Hepatocyte (in vitro differentiated cells): ENCODE measurements around the gene TCTA.

Experiments used
- EZH2 ChIP-seq: fragments of 200-600 bp; sonication (generic); IDR thresholded peaks from 2 replicates; pipeline ENCODE4 v1.6.1; 2016; ENCODE audit warnings: antibody characterized with exemption, mild to moderate bottlenecking, borderline replicate concordance
- TF ChIP-seq, protein P1 (sequence below): fragments of 200-600 bp; sonication (generic); IDR thresholded peaks from 2 replicates; pipeline ENCODE4 v1.5.1; 2016; ENCODE audit warnings: antibody characterized with exemption, mild to moderate bottlenecking; ENCODE audit not compliant: poor library complexity

DNA sequence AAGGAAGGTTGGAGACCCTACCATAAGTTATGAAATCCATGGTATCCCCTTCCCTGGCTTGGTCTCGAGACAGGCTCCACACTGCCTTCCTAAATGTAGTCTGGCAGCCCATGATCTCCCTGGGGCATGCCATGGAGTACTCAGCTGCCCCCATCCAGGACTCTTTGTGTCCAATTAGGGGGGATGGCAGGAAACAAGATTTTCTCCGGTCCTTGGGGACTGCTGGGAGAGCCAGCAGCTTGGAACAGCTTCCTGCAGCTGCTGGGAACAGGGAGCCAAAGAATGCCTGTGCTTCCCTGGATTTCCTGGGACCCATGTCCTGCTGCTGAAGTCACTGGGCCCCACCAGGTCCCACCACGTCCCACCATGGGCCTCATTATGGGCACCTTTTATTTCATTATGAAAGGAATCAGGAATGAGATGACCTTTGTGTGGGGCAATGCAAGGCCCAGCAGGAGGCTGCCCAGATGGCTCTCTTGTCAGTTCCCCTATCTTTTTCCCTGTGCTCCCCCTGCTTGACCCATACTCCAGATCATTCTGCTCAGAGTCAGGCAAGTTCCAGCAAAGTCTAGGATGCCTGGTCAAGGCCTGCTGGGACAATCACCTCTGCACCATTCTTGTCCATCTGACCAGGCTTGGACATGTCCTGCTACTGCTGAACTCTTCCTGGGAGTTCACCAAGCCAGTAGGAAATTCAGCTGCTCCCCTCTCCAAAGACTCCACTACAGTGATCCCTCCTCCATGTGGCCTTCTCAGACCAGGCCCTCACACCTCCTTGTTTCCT lies 42.9 kb downstream of the TCTA start:
- TF ChIP-seq, protein P1, sequence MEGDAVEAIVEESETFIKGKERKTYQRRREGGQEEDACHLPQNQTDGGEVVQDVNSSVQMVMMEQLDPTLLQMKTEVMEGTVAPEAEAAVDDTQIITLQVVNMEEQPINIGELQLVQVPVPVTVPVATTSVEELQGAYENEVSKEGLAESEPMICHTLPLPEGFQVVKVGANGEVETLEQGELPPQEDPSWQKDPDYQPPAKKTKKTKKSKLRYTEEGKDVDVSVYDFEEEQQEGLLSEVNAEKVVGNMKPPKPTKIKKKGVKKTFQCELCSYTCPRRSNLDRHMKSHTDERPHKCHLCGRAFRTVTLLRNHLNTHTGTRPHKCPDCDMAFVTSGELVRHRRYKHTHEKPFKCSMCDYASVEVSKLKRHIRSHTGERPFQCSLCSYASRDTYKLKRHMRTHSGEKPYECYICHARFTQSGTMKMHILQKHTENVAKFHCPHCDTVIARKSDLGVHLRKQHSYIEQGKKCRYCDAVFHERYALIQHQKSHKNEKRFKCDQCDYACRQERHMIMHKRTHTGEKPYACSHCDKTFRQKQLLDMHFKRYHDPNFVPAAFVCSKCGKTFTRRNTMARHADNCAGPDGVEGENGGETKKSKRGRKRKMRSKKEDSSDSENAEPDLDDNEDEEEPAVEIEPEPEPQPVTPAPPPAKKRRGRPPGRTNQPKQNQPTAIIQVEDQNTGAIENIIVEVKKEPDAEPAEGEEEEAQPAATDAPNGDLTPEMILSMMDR: no peak
- no peak for TF ChIP-seq EZH2
